HepG2 (cell line): ENCODE results near the gene UNG. TPM values are rescaled to one million over a fixed set of nuclear protein-coding genes. Genes with fewer than 3 reads are reported as not detected.

Experiments used
- ATAC-seq: fragments of 200-7000 bp; cut with Tn5 transposase; 3 replicates; pipeline ENCODE4 v1.9.1; 2020; ENCODE audit warnings: mild to moderate bottlenecking, moderate library complexity
- BruUV-seq: library from RNA; stranded (reverse); fragments of 400-500 nt; replicated peaks from 2 replicates; lab custom pipeline; 2021; lab: Mats Ljungman, UMichigan
- CTCF ChIA-PET: fragments of 300-600 bp; formaldehyde crosslinking; extraction: SDS; loops from one replicate; lab custom pipeline; 2021; ENCODE audit warnings: low total read pairs, inconsistent platforms, low intra/inter-chr PET ratio; lab: Yijun Ruan, JAX
- POLR2A ChIA-PET: fragments of 350-600 bp; sonication (Branson Sonifier 250); formaldehyde crosslinking; loops from one replicate; lab custom pipeline; 2020; ENCODE audit warnings: antibody characterized with exemption, inconsistent platforms; lab: Yijun Ruan, JAX
- DNase-seq: peaks from one replicate; pipeline ENCODE4 v3.0.0-alpha.2; 2015; ENCODE audit warnings: low spot score
- FAIRE-seq: peaks from 3 replicates; lab custom pipeline; 2011; peaks lifted over from hg19 to GRCh38; lab: Jason Lieb, UNC
- H2AFZ ChIP-seq: one replicate; pipeline ENCODE4 v1.6.1; 2011; ENCODE audit warnings: low read length, inconsistent platforms
- H3K27ac ChIP-seq: fragments of 300-600 bp; 3 replicates; pipeline ENCODE4 v1.8.0; 2011; ENCODE audit warnings: mixed run types, mild to moderate bottlenecking, mixed read lengths, low read length, inconsistent platforms; ENCODE audit not compliant: insufficient read depth; ENCODE audit errors: extremely low read length
- H3K27me3 ChIP-seq, 2 experiments: fragments of 200-600 bp in 1 of 2; 2 replicates in 1 of 2; 3 replicates in 1 of 2; pipeline versions ENCODE4 v1.6.0 to v1.8.0; 2011; ENCODE audit warnings: low read length in 2 of 2, mild to moderate bottlenecking in 2 of 2, moderate library complexity in 2 of 2, inconsistent platforms in 1 of 2; ENCODE audit not compliant: insufficient read depth in 2 of 2, control insufficient read depth in 1 of 2
- H3K36me3 ChIP-seq, 2 experiments: fragments of 200-600 bp in 1 of 2; replicated peaks in 1 of 2; 2 replicates in 1 of 2; 3 replicates in 1 of 2; pipeline versions ENCODE4 v1.5.1 to v1.8.0; 2011; ENCODE audit warnings: low read length in 2 of 2, inconsistent platforms in 1 of 2; ENCODE audit not compliant: insufficient read depth in 2 of 2, control insufficient read depth in 1 of 2
- H3K4me1 ChIP-seq: 2 replicates; pipeline ENCODE4 v1.5.1; 2012; ENCODE audit warnings: low read length, inconsistent platforms; ENCODE audit not compliant: insufficient read depth
- H3K4me2 ChIP-seq: 2 replicates; pipeline ENCODE4 v1.6.0; 2011; ENCODE audit warnings: low read depth, low read length, inconsistent platforms
- H3K4me3 ChIP-seq, 3 experiments: fragments of 200-600 bp in 1 of 3; sonication (generic), shearing (Covaris generic) in 1 of 3; replicated peaks in 1 of 3; 2 replicates each; pipeline ENCODE4 v1.5.1; 2011 to 2016; ENCODE audit warnings: low read length in 3 of 3, inconsistent platforms in 2 of 3, low read depth in 2 of 3, mild to moderate bottlenecking in 2 of 3, control low read depth in 1 of 3, mixed read lengths in 1 of 3; ENCODE audit not compliant: insufficient read depth in 1 of 3
- H3K79me2 ChIP-seq: one replicate; pipeline ENCODE4 v1.6.1; 2011; ENCODE audit warnings: low read length, inconsistent platforms; ENCODE audit not compliant: insufficient read depth
- H3K9ac ChIP-seq: 2 replicates; pipeline ENCODE4 v1.6.0; 2011; ENCODE audit warnings: mild to moderate bottlenecking, low read depth, low read length, inconsistent platforms; ENCODE audit not compliant: insufficient read depth
- H3K9me3 ChIP-seq: 2 replicates; pipeline ENCODE4 v1.5.1; 2012; ENCODE audit warnings: mild to moderate bottlenecking, low read length
- H4K20me1 ChIP-seq: 2 replicates; pipeline ENCODE4 v1.6.0; 2011; ENCODE audit warnings: inconsistent platforms, mild to moderate bottlenecking, low read length, moderate library complexity; ENCODE audit not compliant: insufficient read depth
- FOXK2 ChIP-seq: fragments of 450-650 bp; IDR thresholded peaks from 2 replicates; pipeline ENCODE4 v1.6.1; 2016
- HDAC2 ChIP-seq: sonication (generic); formaldehyde crosslinking; IDR thresholded peaks from 2 replicates; pipeline ENCODE4 v1.4.0; 2020; ENCODE audit warnings: missing genetic modification reagents
- HMGA1 ChIP-seq: sonication (generic); formaldehyde crosslinking; conservative IDR thresholded peaks from 2 replicates; pipeline ENCODE4 v1.4.0; 2020; ENCODE audit warnings: missing genetic modification reagents
- IRF2 ChIP-seq: IDR thresholded peaks from 2 replicates; pipeline ENCODE4 v1.6.1; 2018; ENCODE audit warnings: missing genetic modification reagents, missing compliant biosample characterization
- JUN ChIP-seq: sonication (generic); formaldehyde crosslinking; IDR thresholded peaks from 2 replicates; pipeline ENCODE4 v1.4.0; 2020; ENCODE audit warnings: mild to moderate bottlenecking, missing genetic modification reagents
- KDM5B ChIP-seq: sonication (generic); formaldehyde crosslinking; IDR thresholded peaks from 2 replicates; pipeline ENCODE4 v1.4.0; 2020; ENCODE audit warnings: missing genetic modification reagents, mild to moderate bottlenecking, borderline replicate concordance
- MBNL3 ChIP-seq: fragments of 250-450 bp; sonication (Bioruptor Pico); conservative IDR thresholded peaks from 2 replicates; pipeline ENCODE4 v1.8.0; 2022; ENCODE audit warnings: mild to moderate bottlenecking, inconsistent platforms
- MTA3 ChIP-seq: sonication (generic); formaldehyde crosslinking; IDR thresholded peaks from 2 replicates; pipeline ENCODE4 v1.4.0; 2020; ENCODE audit warnings: missing genetic modification reagents
- PHF20 ChIP-seq: sonication (generic); formaldehyde crosslinking; IDR thresholded peaks from 2 replicates; pipeline ENCODE4 v1.5.0; 2020; ENCODE audit warnings: mild to moderate bottlenecking, missing genetic modification reagents
- PRPF4 ChIP-seq: fragments of 200-400 bp; formaldehyde crosslinking; IDR thresholded peaks from 2 replicates; pipeline ENCODE4 v1.6.1; 2016; ENCODE audit warnings: low read length, low read depth; ENCODE audit not compliant: poor library complexity, severe bottlenecking
- SCMH1 ChIP-seq: sonication (generic); formaldehyde crosslinking; IDR thresholded peaks from 2 replicates; pipeline ENCODE4 v1.9.0; 2021; ENCODE audit warnings: missing genetic modification reagents, mild to moderate bottlenecking, borderline replicate concordance
- SMARCC2 ChIP-seq: fragments of 450-650 bp; IDR thresholded peaks from 2 replicates; pipeline ENCODE4 v1.6.1; 2017; ENCODE audit warnings: antibody characterized with exemption, mild to moderate bottlenecking
- ZFP90 ChIP-seq: sonication (generic); formaldehyde crosslinking; IDR thresholded peaks from 2 replicates; pipeline ENCODE4 v1.8.0; 2022; ENCODE audit warnings: missing genetic modification reagents, mild to moderate bottlenecking, inconsistent platforms, borderline replicate concordance
- ZNF30 ChIP-seq: sonication (generic); formaldehyde crosslinking; IDR thresholded peaks from 2 replicates; pipeline ENCODE4 v1.5.0; 2020; ENCODE audit warnings: mild to moderate bottlenecking, missing genetic modification reagents
- ZNF691 ChIP-seq: sonication (generic); formaldehyde crosslinking; IDR thresholded peaks from 2 replicates; pipeline ENCODE4 v1.4.0; 2020; ENCODE audit warnings: missing genetic modification reagents, low read depth, mild to moderate bottlenecking, borderline replicate concordance
- WGBS: methylation state at CpG from one replicate; pipeline ENCODE4 v1.1.6; 2017; ENCODE audit warnings: low lambda C conversion rate; 5-methylcytosine and 5-hydroxymethylcytosine counted together
- in situ Hi-C: cut with HindIII; loops from 2 replicates; pipeline ENCODE4 v1.10.0; 2017; ENCODE audit warnings: low pct_unique_long_range_greater_than_20kb; ENCODE audit not compliant: extremely low pct_ligation_motif_present
- intact Hi-C: fragments of 100-400 bp; cut with micrococcal nuclease; formaldehyde crosslinking; loops from one replicate; pipeline ENCODE4 v1.10.0; 2022; ENCODE audit not compliant: unreplicated experiment
- polyA plus RNA-seq, 8 experiments: library from polyadenylated mRNA; depleted of rRNA in 3 of 8; stranded (reverse) in 7 of 8; unstranded in 1 of 8; fragments of >200 nt; fragmentation: Illumina TruSeq in 4 of 8; extraction: Trizol in 4 of 8; gene quantifications; 2 replicates each; pipeline versions ENCODE4 v1.2.1 to v1.2.3, GENCODE V29; 2011 to 2016; ENCODE audit warnings: low read depth in 4 of 8, missing spikeins in 1 of 8, mixed read lengths in 1 of 8; ENCODE audit not compliant: insufficient read depth in 1 of 8
- total RNA-seq, 5 experiments: library from RNA; depleted of rRNA; stranded (reverse); fragments of >200 nt; fragmentation: Illumina TruSeq; extraction: Trizol; gene quantifications; 2 replicates each; pipeline ENCODE4 v1.2.3, GENCODE V29; 2016; ENCODE audit warnings: low read depth in 1 of 5
- TF ChIP-seq, protein P1 (sequence below): sonication (generic); formaldehyde crosslinking; IDR thresholded peaks from 2 replicates; pipeline ENCODE4 v1.5.0; 2020; ENCODE audit warnings: missing genetic modification reagents
- TF ChIP-seq, protein P2 (sequence below), 2 experiments: IDR thresholded peaks; 2 replicates each; pipeline ENCODE4 v1.6.1; 2011 to 2012; ENCODE audit warnings: low read length in 2 of 2, borderline replicate concordance in 1 of 2, low read depth in 1 of 2, mild to moderate bottlenecking in 1 of 2, moderate library complexity in 1 of 2
- TF ChIP-seq, protein P3 (sequence below): sonication (generic); formaldehyde crosslinking; IDR thresholded peaks from 2 replicates; pipeline ENCODE4 v1.4.0; 2020; ENCODE audit warnings: mild to moderate bottlenecking, missing genetic modification reagents
- TF ChIP-seq, protein P4 (sequence below): sonication (generic); formaldehyde crosslinking; IDR thresholded peaks from 2 replicates; pipeline ENCODE4 v1.4.0; 2020; ENCODE audit warnings: missing genetic modification reagents, borderline replicate concordance

Gene UNG
- total and polyA plus RNA-seq, 2 of the 13 experiments (the other 11 are each of a cell fraction or from before 2014, with no cell fraction given) = 23.3 to 114 TPM

GRCh38 chr12:109120095-109120494, 22.7 kb downstream of the UNG start (continued):
- TF ChIP-seq, protein P1, sequence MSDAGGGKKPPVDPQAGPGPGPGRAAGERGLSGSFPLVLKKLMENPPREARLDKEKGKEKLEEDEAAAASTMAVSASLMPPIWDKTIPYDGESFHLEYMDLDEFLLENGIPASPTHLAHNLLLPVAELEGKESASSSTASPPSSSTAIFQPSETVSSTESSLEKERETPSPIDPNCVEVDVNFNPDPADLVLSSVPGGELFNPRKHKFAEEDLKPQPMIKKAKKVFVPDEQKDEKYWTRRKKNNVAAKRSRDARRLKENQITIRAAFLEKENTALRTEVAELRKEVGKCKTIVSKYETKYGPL (CRISPR knock-in tag) = no peak
- TF ChIP-seq HMGA1 = no peak
- no peak for TF ChIP-seq JUN (CRISPR knock-in tag)
- TF ChIP-seq MTA3 (CRISPR knock-in tag) = no peak
- no peak for TF ChIP-seq PRPF4
- no peak for TF ChIP-seq ZNF30 (CRISPR knock-in tag)
- no peak for TF ChIP-seq SMARCC2
- TF ChIP-seq FOXK2 = no peak
- TF ChIP-seq IRF2 (CRISPR knock-in tag) = no peak
- TF ChIP-seq, protein P2, sequence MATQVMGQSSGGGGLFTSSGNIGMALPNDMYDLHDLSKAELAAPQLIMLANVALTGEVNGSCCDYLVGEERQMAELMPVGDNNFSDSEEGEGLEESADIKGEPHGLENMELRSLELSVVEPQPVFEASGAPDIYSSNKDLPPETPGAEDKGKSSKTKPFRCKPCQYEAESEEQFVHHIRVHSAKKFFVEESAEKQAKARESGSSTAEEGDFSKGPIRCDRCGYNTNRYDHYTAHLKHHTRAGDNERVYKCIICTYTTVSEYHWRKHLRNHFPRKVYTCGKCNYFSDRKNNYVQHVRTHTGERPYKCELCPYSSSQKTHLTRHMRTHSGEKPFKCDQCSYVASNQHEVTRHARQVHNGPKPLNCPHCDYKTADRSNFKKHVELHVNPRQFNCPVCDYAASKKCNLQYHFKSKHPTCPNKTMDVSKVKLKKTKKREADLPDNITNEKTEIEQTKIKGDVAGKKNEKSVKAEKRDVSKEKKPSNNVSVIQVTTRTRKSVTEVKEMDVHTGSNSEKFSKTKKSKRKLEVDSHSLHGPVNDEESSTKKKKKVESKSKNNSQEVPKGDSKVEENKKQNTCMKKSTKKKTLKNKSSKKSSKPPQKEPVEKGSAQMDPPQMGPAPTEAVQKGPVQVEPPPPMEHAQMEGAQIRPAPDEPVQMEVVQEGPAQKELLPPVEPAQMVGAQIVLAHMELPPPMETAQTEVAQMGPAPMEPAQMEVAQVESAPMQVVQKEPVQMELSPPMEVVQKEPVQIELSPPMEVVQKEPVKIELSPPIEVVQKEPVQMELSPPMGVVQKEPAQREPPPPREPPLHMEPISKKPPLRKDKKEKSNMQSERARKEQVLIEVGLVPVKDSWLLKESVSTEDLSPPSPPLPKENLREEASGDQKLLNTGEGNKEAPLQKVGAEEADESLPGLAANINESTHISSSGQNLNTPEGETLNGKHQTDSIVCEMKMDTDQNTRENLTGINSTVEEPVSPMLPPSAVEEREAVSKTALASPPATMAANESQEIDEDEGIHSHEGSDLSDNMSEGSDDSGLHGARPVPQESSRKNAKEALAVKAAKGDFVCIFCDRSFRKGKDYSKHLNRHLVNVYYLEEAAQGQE (IDR thresholded peaks at IDR 0.05; ENCODE audit: borderline replicate concordance in 1 of 2, low read depth in 1 of 2, low read length in 2 of 2) = no peak

DNA sequence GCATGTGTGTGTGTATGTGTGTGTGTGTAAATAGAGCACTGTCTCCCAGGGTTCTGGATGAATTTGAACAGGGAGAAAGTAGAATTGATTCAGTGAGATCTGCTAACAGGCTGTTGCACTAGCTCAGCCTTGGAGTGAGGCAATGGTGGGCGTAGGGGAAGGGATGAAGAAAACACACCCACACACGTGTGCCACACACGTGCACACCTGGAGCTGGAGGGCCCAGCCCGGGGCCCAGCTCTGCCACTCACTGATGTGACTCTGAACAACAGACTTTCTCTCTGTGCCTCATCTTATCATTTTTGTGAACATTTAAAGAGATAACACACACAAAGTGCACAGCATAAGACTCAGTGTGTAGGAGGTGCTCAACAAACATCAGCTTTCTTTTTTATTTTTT, 23.2 kb downstream of the UNG start:
- POLR2A ChIA-PET = no interaction called here
- TF ChIP-seq, protein P3, sequence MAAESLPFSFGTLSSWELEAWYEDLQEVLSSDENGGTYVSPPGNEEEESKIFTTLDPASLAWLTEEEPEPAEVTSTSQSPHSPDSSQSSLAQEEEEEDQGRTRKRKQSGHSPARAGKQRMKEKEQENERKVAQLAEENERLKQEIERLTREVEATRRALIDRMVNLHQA = no peak
- no peak for TF ChIP-seq JUN (CRISPR knock-in tag)
- no peak for TF ChIP-seq SCMH1 (CRISPR knock-in tag)
- no peak for TF ChIP-seq PHF20 (CRISPR knock-in tag)
- no peak for TF ChIP-seq HDAC2
- TF ChIP-seq, protein P4, sequence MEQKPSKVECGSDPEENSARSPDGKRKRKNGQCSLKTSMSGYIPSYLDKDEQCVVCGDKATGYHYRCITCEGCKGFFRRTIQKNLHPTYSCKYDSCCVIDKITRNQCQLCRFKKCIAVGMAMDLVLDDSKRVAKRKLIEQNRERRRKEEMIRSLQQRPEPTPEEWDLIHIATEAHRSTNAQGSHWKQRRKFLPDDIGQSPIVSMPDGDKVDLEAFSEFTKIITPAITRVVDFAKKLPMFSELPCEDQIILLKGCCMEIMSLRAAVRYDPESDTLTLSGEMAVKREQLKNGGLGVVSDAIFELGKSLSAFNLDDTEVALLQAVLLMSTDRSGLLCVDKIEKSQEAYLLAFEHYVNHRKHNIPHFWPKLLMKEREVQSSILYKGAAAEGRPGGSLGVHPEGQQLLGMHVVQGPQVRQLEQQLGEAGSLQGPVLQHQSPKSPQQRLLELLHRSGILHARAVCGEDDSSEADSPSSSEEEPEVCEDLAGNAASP = no peak
- TF ChIP-seq KDM5B (CRISPR knock-in tag) = no peak
- TF ChIP-seq ZNF691 = no peak
- TF ChIP-seq ZFP90 (CRISPR knock-in tag) = no peak
- TF ChIP-seq MBNL3 (CRISPR knock-in tag) = no peak
- no peak for TF ChIP-seq HMGA1

More for the DNA sequence above, 23.2 kb downstream of the UNG start:
- Histone ChIP-seq H3K27ac (no peak overlapping the region), H3K9me3 (no peaks in the 10 kb centered on the region), H3K27me3 (no peaks in the 10 kb centered on the region), H3K4me1 (peaks cover 38% of the 10 kb centered on the region), H2AFZ (no peak overlapping the region), H3K79me2 (no peaks in the 10 kb centered on the region), H3K4me2 (no peak overlapping the region), H3K36me3 (no peaks in the 10 kb centered on the region; a peak in 1 of 5 replicates), H4K20me1 (no peaks in the 10 kb centered on the region), H3K9ac (no peak overlapping the region), H3K4me3 (no peak overlapping the region)
- BruUV-seq = no TSS peak
- WGBS = 87% methylated on average over 4 of the region's 4 CpGs
- no peak for ATAC-seq
- no peak for DNase-seq
- intact Hi-C loops (no loop called here), in situ Hi-C loops (no loop called here)
- CTCF ChIA-PET = no interaction called here
- FAIRE-seq = no peak
